ENCODE measurements around the gene GNA14.

GNA14 gene

DNA sequence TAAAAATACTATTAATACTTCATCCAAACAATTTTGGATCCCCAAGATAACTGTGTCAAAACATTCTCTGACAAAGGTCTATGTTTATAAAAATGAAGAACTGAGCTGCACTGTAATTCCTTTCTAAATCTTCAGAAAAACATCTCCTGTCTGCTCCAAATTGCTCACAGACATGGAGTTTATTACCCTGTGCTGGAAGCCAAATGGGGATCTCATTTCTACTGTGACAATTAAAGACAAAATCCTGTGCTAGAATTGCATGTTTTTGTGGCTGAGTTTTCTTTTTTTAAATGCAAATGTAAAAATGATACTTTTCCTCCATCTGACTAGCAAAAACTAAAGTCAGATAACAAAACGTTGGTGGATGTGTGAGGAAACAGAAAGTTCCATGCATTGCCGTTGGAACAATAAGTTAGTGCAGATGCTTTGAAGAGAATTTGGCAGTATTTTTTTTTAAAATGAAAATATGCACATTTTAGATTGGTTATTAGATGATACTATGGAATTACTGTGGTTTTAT is 93.5 kb downstream of the GNA14 start:
- no peak for TF ChIP-seq ZNF274 (IDR thresholded peaks at IDR 0.05; ENCODE audit: low read depth, low read length)
- H3K4me3 ChIP-seq (ENCODE audit: low read length): no peak overlapping the region

DNA sequence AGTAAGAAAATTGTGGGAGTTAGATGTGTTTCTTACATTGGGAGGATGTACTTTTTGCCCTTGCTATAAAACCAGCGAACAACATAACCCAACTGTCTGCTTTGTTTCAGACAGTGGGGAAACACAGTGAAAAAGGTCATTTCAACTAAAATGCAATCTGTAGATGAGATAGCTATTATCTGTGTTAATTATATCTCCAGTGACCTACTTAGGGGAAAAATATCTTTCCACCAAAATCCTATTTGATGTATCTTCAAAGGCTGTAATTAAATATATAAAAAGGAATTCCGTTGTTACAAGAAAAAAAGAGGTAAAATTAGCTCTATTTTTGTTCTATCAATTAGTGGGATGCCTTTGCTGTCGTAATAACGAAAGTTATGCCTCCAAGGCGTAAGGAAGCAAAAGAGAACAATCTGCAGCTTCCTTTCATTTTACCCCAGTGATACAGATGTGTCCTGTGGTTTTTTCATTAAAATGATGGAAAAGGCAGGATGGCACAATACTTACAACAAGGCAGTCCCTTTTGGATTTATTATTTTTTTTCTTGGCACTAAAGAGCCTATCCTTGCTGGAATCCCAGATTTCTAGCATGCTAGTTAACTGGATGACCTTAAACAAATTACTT is 100.9 kb downstream of the GNA14 start:
- TF ChIP-seq ZNF274 (IDR thresholded peaks at IDR 0.05; ENCODE audit: low read depth, low read length): no peak
- H3K4me3 ChIP-seq (ENCODE audit: low read length): no peak overlapping the region

DNA sequence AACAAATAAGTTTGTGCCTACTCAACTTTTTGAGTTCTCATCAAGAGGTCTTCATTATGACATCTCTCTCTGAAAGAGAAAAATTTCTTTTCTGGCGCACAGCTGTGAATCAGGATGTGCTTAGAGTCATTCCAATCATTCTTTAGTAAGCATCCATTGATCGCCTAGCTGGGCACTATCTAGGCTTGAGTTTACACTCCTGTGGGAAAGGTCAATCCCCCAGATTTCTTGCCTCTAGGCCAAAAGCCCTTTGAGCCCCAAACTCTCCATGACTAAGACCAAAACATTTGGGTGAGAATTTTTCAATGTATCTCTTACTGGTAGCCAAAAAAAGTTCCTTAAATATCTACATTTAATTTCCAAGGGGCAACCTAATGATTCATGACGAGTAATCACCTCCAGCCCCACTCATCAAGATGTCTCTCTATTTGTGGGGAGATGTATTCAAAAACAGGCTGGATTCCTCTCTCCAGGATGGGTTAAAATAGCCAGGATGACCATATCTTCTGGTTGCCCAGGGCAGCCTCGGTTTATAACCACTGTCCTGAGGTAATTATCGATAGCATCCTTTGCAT is 101.7 kb downstream of the GNA14 start:
- H3K4me3 ChIP-seq (ENCODE audit: low read length): no peak overlapping the region
- TF ChIP-seq ZNF274 (IDR thresholded peaks at IDR 0.05; ENCODE audit: low read depth, low read length): no peak

DNA sequence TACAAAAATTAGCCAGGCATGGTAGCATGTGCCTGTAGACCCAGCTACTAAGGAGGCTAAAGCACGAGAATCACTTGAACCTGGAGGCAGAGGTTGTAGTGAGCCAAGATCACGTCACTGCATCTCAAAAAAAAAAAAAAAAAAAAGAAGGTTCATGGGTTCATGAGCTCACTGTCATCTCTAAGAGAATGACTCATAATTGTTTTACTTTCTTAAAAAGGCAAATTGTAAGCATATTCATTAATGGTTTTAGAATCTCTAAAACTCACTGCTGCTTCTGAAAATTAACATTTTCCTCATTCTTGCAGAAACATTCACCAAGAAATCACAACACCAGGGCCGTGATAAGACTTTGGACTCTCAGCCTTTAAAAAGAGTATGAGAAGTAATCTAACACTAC is 103.6 kb downstream of the GNA14 start:
- TF ChIP-seq ZNF274 (IDR thresholded peaks at IDR 0.05; ENCODE audit: low read depth, low read length): no peak
- H3K4me3 ChIP-seq (ENCODE audit: low read length): no peak overlapping the region

DNA sequence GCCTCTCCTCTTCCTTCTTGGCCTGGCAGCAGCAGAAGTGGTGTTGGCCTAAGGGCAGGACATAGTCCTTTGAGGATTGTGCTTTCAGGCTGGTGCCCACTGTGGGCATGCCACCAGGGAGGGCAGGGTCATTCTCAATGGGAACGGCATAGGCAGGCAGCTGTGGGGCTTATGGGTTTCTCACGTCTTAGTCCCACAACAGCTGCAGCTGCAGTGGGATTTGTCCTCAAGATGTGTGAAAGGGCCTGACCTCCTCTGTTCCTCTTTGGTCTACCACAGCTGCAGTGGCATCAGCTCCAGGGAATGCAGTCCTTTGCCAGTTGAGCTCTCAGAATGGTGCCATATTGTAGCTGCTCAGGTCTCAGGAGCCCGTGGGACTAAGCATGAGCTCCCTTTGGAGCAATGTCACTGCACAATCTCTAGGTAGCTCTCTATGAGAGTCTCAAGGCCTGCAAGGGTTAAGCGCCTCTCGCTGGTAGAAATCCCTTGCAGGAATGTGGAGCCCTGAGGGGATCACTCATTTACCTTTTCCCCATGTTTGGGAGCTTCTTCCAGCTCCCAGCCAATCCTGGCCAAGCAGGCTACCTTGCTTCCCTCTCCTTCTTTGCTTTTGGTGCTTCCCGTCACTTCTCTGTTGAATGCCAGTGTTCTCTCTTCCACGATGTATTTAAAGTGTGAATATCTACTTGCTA is 104.8 kb downstream of the GNA14 start:
- no peak overlapping the region for H3K4me3 ChIP-seq (ENCODE audit: low read length)
- no peak for TF ChIP-seq ZNF274 (IDR thresholded peaks at IDR 0.05; ENCODE audit: low read depth, low read length)

DNA sequence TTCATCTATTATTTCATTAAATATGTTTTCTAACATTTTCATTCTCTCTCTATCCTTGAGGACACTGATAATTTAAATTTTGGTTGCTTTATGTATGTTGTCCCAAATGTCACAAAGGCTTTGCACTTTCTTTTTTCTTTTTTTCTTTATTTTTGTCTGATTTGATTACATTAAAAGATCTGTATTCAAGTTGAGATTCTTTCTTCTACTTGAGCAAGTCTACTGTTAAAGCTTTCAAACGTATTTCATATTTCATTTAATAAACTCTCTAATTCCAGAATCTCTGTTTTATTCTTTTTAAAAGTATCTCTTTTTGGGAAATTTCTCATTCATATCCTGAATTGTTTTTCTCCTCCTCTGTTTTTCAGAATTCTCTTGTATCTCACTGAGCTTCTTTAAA is 106.5 kb downstream of the GNA14 start:
- TF ChIP-seq ZNF274 (IDR thresholded peaks at IDR 0.05; ENCODE audit: low read depth, low read length): no peak
- H3K4me3 ChIP-seq (ENCODE audit: low read length): no peak overlapping the region

DNA sequence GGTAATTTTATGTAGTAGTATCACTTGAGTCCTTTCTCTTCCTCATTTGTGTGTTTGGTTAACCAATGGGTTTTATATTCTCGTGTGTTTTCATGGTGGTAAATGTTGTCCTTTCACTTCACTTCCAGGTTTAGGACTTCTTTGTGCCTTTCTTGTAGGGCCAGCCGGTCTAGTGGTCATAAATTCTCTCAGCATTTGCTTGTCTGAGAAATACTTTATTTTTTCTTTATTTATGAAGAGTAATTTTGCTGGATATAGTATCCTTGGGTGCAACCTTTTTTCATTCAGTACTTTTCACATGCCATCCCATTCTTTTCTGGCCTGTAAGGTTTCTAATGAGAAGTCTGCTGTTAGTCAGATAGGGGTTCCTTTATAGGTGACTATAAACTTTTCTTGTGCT is 107.1 kb downstream of the GNA14 start:
- H3K4me3 ChIP-seq (ENCODE audit: low read length): no peak overlapping the region
- no peak for TF ChIP-seq ZNF274 (IDR thresholded peaks at IDR 0.05; ENCODE audit: low read depth, low read length)

DNA sequence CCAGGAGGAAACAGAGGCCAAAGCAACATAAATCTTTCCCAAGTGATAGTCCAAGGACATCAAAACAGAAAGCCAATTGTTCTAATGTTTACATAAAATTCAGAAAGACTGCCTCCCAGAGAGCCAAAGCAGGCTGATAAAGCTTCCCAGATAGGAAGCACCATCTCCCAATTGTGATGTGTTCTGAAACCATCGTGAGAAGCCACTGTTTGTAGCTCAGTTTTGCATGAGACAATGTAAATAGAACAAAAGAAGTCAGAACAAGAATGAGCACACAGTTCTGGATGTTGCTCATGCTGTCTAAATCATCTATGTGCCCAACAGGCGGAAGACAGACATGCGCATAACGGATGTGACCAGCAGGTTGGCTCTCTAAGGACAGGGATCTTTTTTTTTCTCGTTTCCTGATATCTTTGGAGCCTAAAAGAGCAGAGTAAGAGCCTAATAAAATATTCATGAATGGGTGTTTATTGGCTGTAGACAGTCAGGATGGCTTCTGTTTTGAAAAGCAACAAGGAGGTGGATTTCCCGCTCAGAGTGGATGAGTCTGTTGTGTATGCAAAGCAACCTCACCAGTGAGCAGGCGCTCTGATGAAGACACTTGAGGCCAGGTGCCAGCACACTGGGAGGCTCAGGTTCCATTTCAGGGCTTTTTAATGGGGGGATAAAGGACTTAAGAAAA is 113.6 kb downstream of the GNA14 start:
- H3K4me3 ChIP-seq (ENCODE audit: low read length): no peak overlapping the region
- TF ChIP-seq ZNF274 (IDR thresholded peaks at IDR 0.05; ENCODE audit: low read depth, low read length): no peak

DNA sequence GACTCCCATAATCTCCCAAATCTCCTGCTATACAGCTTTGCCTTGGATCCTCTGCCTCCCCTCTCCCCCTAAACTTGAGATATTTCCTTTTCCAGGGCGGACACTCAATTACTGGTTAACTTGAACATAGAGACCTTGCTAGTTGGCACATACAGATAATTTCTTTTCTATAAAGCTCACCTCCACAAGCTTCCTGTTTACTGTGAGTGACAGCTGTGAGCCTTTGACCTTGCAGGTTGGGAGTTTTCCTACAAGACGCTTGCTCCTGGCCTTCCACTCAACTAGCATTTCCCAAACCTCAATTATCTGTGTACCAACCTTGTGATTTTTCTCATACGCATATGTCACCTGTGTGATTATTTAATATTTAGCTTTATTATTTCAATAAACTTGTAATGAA is 114.5 kb downstream of the GNA14 start:
- TF ChIP-seq ZNF274 (IDR thresholded peaks at IDR 0.05; ENCODE audit: low read depth, low read length): no peak

DNA sequence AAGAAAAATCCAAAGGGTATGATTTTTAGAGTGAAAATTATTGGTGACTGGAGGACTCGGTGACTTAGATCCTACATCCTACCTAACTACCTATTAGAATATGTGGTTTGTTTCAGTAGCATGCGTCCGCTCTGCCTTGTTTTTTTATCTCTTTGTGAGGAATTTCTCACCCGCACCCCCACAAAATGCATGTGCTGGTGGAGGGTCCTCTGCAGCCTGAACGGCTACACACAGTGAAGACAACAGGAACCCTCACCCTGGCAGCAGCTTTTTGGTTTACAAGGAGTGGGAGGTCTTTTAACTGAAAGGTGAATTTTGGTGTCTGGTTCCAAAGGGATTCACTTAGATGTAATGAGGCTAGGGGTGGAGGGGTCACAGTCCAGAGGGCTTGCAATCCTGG is 115.5 kb downstream of the GNA14 start:
- no peak for TF ChIP-seq ZNF274 (IDR thresholded peaks at IDR 0.05; ENCODE audit: low read depth, low read length)
- H3K4me3 ChIP-seq (ENCODE audit: low read length): no peak overlapping the region

More for the DNA sequence above, 114.5 kb downstream of the GNA14 start:
- H3K4me3 ChIP-seq (ENCODE audit: low read length): no peak overlapping the region

DNA sequence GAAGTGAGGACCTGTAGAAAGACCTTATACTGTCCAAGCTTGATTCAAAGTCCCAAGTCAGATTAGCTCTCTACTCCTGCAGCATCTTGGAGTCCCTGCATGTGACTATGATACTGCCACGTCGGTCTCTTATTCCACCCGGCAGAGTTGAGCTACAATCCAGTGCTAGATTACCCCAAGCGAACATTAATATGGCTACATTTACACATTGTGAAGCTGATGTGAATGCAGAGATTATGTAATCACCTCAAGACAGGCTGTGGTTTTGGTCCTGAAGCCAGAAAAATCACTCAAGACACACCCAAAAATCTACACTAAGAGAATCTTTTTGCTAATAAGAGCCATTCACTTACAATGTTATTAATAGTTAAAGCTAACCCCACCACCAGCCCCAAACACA is 116.7 kb downstream of the GNA14 start:
- no peak for TF ChIP-seq ZNF274 (IDR thresholded peaks at IDR 0.05; ENCODE audit: low read depth, low read length)
- H3K4me3 ChIP-seq (ENCODE audit: low read length): no peak overlapping the region

DNA sequence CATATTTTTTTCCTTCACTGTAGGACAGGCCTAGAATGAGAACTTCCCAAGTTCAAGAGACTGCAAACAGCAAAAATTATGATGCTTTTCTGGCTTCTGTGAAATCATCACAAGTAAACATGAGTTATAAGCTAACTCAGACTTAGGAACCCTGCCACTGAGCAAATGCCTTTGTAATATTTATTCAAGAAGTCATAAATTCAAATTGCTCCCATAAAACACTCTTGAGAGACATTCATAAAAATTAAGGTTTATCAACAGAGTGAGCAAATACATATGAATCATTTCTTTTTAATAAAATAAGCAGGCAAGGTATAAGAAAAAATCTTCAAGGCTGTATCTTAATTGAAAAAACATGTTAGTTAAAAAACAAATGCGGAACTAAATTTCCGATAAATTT is 124.2 kb downstream of the GNA14 start:
- H3K4me3 ChIP-seq (ENCODE audit: low read length): no peak overlapping the region
- TF ChIP-seq ZNF274 (IDR thresholded peaks at IDR 0.05; ENCODE audit: low read depth, low read length): no peak

DNA sequence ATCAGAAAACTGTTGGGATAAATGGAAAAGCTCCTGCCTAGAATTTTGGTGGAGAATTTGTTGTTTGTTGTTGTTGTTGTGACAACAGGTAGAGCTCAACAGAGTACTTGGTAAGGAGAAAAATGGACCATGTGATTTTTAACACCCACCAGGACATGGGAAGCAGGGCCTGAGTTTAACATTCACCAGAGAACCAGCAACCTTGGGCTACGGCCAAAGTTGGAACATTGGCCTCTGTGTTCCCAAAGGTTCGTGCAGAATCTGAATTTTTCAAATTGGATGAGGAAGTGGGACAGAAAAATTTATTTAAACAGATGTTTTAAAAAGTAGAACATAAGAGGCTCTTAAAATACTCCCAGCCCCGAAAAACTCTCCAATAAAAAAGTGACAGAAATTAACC is 127.0 kb downstream of the GNA14 start:
- no peak overlapping the region for H3K4me3 ChIP-seq (ENCODE audit: low read length)
- TF ChIP-seq ZNF274 (IDR thresholded peaks at IDR 0.05; ENCODE audit: low read depth, low read length): no peak

DNA sequence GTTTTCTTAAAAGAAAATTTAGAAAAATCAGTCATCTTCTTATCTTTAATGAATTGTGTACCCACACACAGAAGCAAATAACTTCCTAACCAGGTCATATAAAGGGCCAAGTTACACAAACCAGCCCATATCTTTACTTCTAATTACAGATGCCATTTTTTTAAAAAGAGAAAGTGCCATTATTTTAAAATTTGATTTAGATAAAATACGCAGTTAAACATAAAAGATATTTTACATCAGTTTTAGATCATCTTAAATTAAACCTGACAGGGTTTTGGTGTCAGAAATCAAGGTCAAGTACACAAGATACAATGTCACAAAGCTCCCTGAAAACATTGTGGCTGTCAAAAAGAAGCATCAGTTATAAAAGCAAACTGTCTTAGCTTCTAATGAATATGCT is 129.4 kb downstream of the GNA14 start:
- H3K4me3 ChIP-seq (ENCODE audit: low read length): no peak overlapping the region
- TF ChIP-seq ZNF274 (IDR thresholded peaks at IDR 0.05; ENCODE audit: low read depth, low read length): no peak

DNA sequence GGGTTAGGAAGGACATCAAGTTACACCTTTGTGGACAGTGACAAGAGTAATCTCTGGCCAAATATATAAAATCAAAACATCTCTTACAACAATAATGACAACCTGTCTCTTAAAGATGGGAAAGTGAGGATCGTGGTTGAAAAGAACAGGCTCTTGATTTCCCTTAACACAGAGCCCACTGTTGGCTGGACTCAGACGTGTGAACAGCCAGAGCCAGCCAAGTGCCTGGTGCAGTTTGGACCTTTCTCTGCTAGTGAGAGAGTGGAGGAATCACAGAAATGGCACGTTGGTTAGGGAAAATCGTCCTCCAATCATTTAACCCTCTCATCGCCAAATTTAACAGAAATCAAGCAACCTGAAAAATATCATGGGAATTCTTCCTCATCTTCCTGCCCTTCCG is 131.3 kb downstream of the GNA14 start:
- H3K4me3 ChIP-seq (ENCODE audit: low read length): no peak overlapping the region
- TF ChIP-seq ZNF274 (IDR thresholded peaks at IDR 0.05; ENCODE audit: low read depth, low read length): no peak
